ENCODE results near the gene FBXO7.

The FBXO7 gene

GRCh38 chr22:32533265-32534111, 58.9 kb downstream of the FBXO7 start:
- DNase-seq: no peak

GRCh38 chr22:32534252-32535235, 59.9 kb downstream of the FBXO7 start:
- DNase-seq: no peak

- DNase-seq: no peak
Measured at GRCh38 chr22:32535531-32536190, 61.0 kb downstream of the FBXO7 start.

- no peak for DNase-seq
Measured at GRCh38 chr22:32536352-32536751, 61.7 kb downstream of the FBXO7 start.

GRCh38 chr22:32538521-32538920, 63.9 kb downstream of the FBXO7 start:
- DNase-seq: no peak

- DNase-seq: peak; percentile 52
Measured at GRCh38 chr22:32539631-32540421, 65.2 kb downstream of the FBXO7 start.

GRCh38 chr22:32541481-32541880, 66.9 kb downstream of the FBXO7 start:
- no peak for DNase-seq

GRCh38 chr22:32542066-32542676, 67.6 kb downstream of the FBXO7 start:
- no peak for DNase-seq

- DNase-seq: no peak
Measured at GRCh38 chr22:32542677-32543357, 68.2 kb downstream of the FBXO7 start.

GRCh38 chr22:32544953-32545558, 70.4 kb downstream of the FBXO7 start:
- no peak for DNase-seq

- DNase-seq: no peak
Measured at GRCh38 chr22:32545801-32546200, 71.2 kb downstream of the FBXO7 start.

- peak; percentile 48 for DNase-seq
Measured at GRCh38 chr22:32546496-32546895, 71.9 kb downstream of the FBXO7 start.

- DNase-seq: no peak
Measured at GRCh38 chr22:32546935-32547334, 72.3 kb downstream of the FBXO7 start.

- DNase-seq: no peak
Measured at GRCh38 chr22:32548039-32548438, 73.4 kb downstream of the FBXO7 start.
